ENCODE measurements around the gene ATG5.

Gene ATG5

GRCh38 chr6:106149472-106150069 lies 176.0 kb downstream of the ATG5 start:
- DNase-seq: no peak

- no peak for DNase-seq
Measured at GRCh38 chr6:106147476-106147875, 178.1 kb downstream of the ATG5 start.

GRCh38 chr6:106146852-106147351 lies 178.7 kb downstream of the ATG5 start:
- DNase-seq: no peak

- no peak for DNase-seq
Measured at GRCh38 chr6:106145741-106146227, 179.8 kb downstream of the ATG5 start.

- no peak for DNase-seq
Measured at GRCh38 chr6:106145144-106145543, 180.4 kb downstream of the ATG5 start.

- DNase-seq: no peak
Measured at GRCh38 chr6:106143665-106144064, 181.9 kb downstream of the ATG5 start.

- DNase-seq: no peak
Measured at GRCh38 chr6:106142876-106143431, 182.6 kb downstream of the ATG5 start.

- DNase-seq: no peak
Measured at GRCh38 chr6:106141441-106142237, 183.9 kb downstream of the ATG5 start.

GRCh38 chr6:106138151-106138550 lies 187.4 kb downstream of the ATG5 start:
- DNase-seq: no peak

GRCh38 chr6:106136845-106137244 lies 188.7 kb downstream of the ATG5 start:
- DNase-seq: no peak

GRCh38 chr6:106135911-106136571 lies 189.5 kb downstream of the ATG5 start:
- no peak for DNase-seq

GRCh38 chr6:106134906-106135634 lies 190.5 kb downstream of the ATG5 start:
- DNase-seq: no peak

Measured in NCI-H187 (cell line).